ENCODE results near the gene DOP1B.

DNA sequence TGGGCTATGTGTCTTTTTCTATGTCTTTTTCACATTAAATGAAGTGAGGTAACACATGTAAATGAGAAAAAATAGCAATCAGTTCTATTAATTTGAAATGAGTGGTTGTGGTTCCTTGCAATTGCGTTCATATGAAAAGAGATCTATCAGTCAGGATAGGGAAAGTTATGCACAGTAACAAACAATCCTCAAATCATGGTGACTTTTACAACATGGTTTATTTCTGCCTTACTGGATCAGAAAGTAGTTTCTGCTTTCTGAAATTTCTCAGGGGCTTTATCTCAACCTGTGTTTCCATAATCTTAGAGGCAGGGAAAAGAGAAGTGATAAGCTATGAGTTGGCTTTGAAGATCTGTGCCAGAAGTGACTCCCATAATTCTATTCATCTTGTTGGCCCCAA lies 39.0 kb downstream of the DOP1B start:
- TF ChIP-seq, protein P1, sequence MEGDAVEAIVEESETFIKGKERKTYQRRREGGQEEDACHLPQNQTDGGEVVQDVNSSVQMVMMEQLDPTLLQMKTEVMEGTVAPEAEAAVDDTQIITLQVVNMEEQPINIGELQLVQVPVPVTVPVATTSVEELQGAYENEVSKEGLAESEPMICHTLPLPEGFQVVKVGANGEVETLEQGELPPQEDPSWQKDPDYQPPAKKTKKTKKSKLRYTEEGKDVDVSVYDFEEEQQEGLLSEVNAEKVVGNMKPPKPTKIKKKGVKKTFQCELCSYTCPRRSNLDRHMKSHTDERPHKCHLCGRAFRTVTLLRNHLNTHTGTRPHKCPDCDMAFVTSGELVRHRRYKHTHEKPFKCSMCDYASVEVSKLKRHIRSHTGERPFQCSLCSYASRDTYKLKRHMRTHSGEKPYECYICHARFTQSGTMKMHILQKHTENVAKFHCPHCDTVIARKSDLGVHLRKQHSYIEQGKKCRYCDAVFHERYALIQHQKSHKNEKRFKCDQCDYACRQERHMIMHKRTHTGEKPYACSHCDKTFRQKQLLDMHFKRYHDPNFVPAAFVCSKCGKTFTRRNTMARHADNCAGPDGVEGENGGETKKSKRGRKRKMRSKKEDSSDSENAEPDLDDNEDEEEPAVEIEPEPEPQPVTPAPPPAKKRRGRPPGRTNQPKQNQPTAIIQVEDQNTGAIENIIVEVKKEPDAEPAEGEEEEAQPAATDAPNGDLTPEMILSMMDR (IDR thresholded peaks at IDR 0.05 in 8 of 11, conservative IDR thresholded peaks at IDR 0.05 in 3 of 11): no peak
- TF ChIP-seq POLR2A (IDR thresholded peaks at IDR 0.05): no peak
- no peak for TF ChIP-seq POLR2AphosphoS5 (IDR thresholded peaks at IDR 0.05)

All from spleen (tissue), 7 donors.